Measurements from ENCODE around the gene RGP1.

The RGP1 gene

GRCh38 chr9:35753466-35753865 lies 4.4 kb downstream of the RGP1 start:
- H3K4me3 ChIP-seq (ENCODE audit: low read length, poor library complexity, severe bottlenecking): no peak overlapping the region
- H3K27me3 ChIP-seq (ENCODE audit: insufficient read depth, low read length, poor library complexity, severe bottlenecking): no peaks in the 10 kb centered on the region
- no peaks in the 10 kb centered on the region for H3K9me2 ChIP-seq (replicated peaks; ENCODE audit: low read depth, low read length)
- H3K79me2 ChIP-seq (ENCODE audit: insufficient read depth, low read length): peaks cover 28% of the 10 kb centered on the region
- H4K20me1 ChIP-seq (ENCODE audit: insufficient read depth, low read length, poor library complexity, severe bottlenecking): peaks cover 8% of the 10 kb centered on the region
- H3F3A ChIP-seq (ENCODE audit: low read depth): no peaks in the 10 kb centered on the region
- no peak overlapping the region for H3K4me2 ChIP-seq (ENCODE audit: low read depth, low read length, poor library complexity, severe bottlenecking)
- peaks cover 26% of the 10 kb centered on the region for H3K4me1 ChIP-seq (ENCODE audit: insufficient read depth, low read length, poor library complexity, severe bottlenecking)
- H3K36me3 ChIP-seq (ENCODE audit: insufficient read depth, low read length): peaks cover 6% of the 10 kb centered on the region; the same call in 1 of the 2 replicates
- no peak overlapping the region for H2AFZ ChIP-seq (ENCODE audit: low read length)
- no peak overlapping the region for H3K9ac ChIP-seq (ENCODE audit: low read depth, low read length, poor library complexity, severe bottlenecking)
- H3K9me3 ChIP-seq (ENCODE audit: insufficient read depth, low read depth, low read length): no peaks in the 10 kb centered on the region
- TF ChIP-seq EZH2phosphoT487 (IDR thresholded peaks at IDR 0.05; ENCODE audit: borderline replicate concordance) (no peak), CTCF (conservative IDR thresholded peaks at IDR 0.05; ENCODE audit: low read length) (no peak)

GRCh38 chr9:35754264-35754663 lies 5.2 kb downstream of the RGP1 start, which contains the start of gene MSMP:
Gene MSMP, minus strand, starts transcription at chr9:35754276. Its CDS starts 147 bp downstream, at chr9:35754129.
- TF ChIP-seq CTCF (conservative IDR thresholded peaks at IDR 0.05; ENCODE audit: low read length): no peak
- no peak for TF ChIP-seq EZH2phosphoT487 (IDR thresholded peaks at IDR 0.05; ENCODE audit: borderline replicate concordance)
- Histone ChIP-seq H3K4me2 (ENCODE audit: low read depth, low read length, poor library complexity, severe bottlenecking) (no peak within 1 kb of the TSS), H3K36me3 (ENCODE audit: insufficient read depth, low read length) (peaks cover 6% of the 10 kb centered on the region; the same call in 1 of the 2 replicates), H3K9ac (ENCODE audit: low read depth, low read length, poor library complexity, severe bottlenecking) (no peak within 1 kb of the TSS), H3K9me2 (replicated peaks; ENCODE audit: low read depth, low read length) (no peaks in the 10 kb centered on the region), H3K4me1 (ENCODE audit: insufficient read depth, low read length, poor library complexity, severe bottlenecking) (peaks cover 34% of the 10 kb centered on the region), H3K4me3 (ENCODE audit: low read length, poor library complexity, severe bottlenecking) (no peak within 1 kb of the TSS), H3K9me3 (ENCODE audit: insufficient read depth, low read depth, low read length) (no peaks in the 10 kb centered on the region), H3K79me2 (ENCODE audit: insufficient read depth, low read length) (peaks cover 32% of the 10 kb centered on the region), H3K27me3 (ENCODE audit: insufficient read depth, low read length, poor library complexity, severe bottlenecking) (no peaks in the 10 kb centered on the region), H2AFZ (ENCODE audit: low read length) (no peak within 1 kb of the TSS), H4K20me1 (ENCODE audit: insufficient read depth, low read length, poor library complexity, severe bottlenecking) (peaks cover 9% of the 10 kb centered on the region), H3F3A (ENCODE audit: low read depth) (no peaks in the 10 kb centered on the region)

- Histone ChIP-seq H3K4me1 (ENCODE audit: insufficient read depth, low read length, poor library complexity, severe bottlenecking) (peaks cover 33% of the 10 kb centered on the region), H3K4me2 (ENCODE audit: low read depth, low read length, poor library complexity, severe bottlenecking) (no peak overlapping the region), H3K9me3 (ENCODE audit: insufficient read depth, low read depth, low read length) (no peaks in the 10 kb centered on the region), H3K27me3 (ENCODE audit: insufficient read depth, low read length, poor library complexity, severe bottlenecking) (no peaks in the 10 kb centered on the region), H4K20me1 (ENCODE audit: insufficient read depth, low read length, poor library complexity, severe bottlenecking) (peaks cover 9% of the 10 kb centered on the region), H3F3A (ENCODE audit: low read depth) (no peaks in the 10 kb centered on the region), H3K79me2 (ENCODE audit: insufficient read depth, low read length) (peaks cover 35% of the 10 kb centered on the region), H3K9me2 (replicated peaks; ENCODE audit: low read depth, low read length) (no peaks in the 10 kb centered on the region), H3K36me3 (ENCODE audit: insufficient read depth, low read length) (peaks cover 6% of the 10 kb centered on the region; the same call in 1 of the 2 replicates), H3K9ac (ENCODE audit: low read depth, low read length, poor library complexity, severe bottlenecking) (no peak overlapping the region), H3K4me3 (ENCODE audit: low read length, poor library complexity, severe bottlenecking) (no peak overlapping the region), H2AFZ (ENCODE audit: low read length) (no peak overlapping the region)
- TF ChIP-seq CTCF (conservative IDR thresholded peaks at IDR 0.05; ENCODE audit: low read length): no peak
- TF ChIP-seq EZH2phosphoT487 (IDR thresholded peaks at IDR 0.05; ENCODE audit: borderline replicate concordance): no peak
Measured at GRCh38 chr9:35755071-35755470, 6.0 kb downstream of the RGP1 start.
